ENCODE results near the gene MYO18A. TPM values are rescaled to one million over a fixed set of nuclear protein-coding genes. Genes with fewer than 3 reads are reported as not detected.

The MYO18A gene
- polyA plus RNA-seq, 3 donors from 2014 or later, result 1.5 to 32.5 (median 5.2) TPM

DNA sequence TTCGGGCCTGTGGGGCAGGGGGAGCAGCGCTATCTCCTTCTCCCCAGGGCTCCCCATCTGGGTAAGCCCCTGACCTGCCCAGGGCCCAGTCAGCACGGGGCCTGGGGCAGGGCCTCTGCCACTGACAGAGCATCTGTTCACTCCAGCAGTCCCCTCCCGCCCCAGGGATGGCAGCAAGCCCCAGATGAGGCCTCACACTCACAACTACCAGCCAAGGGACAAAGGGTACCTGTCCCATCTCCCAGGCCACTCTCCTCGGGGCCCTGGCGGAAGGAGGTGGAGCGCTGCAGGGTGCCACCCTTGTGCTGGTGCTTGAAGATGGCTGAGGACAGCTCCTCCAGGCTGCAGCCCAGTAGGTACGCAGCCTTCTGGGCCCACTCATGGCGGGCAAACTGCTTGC is 64.8 kb downstream of the MYO18A start:
- Mint-ChIP-seq H3K4me1 (peaks cover 5 to 8% of the 10 kb centered on the region in 2 donors), H3K27ac (no peak overlapping the region), H3K9me3 (no peaks in the 10 kb centered on the region), H3K27me3 (ENCODE audit: low read depth in 3 of 3) (no peaks in the 10 kb centered on the region), H3K36me3 (peaks cover 5 to 26% (median 10%) of the 10 kb centered on the region in 3 donors), H3K4me3 (no peak overlapping the region)
- DNase-seq, result no peak

DNA sequence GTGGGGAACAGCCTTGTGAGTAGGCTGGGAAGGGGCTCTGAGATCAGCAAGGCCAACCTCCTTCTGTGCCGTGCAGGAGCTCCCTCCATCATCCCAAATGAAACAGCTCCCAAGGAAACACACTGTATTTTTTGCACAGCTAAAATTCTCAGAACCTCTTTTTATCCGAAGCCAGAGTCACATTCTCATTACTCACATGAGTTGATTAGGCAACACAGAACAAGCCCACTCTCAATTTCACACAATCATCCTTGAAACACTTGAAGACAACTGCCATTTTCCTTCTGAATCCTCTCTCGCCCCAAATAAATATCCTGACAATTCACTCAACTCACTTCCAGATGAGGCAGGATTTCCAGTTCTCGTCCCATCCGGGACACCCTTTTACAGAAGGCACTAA is 66.1 kb downstream of the MYO18A start:
- no peaks in the 10 kb centered on the region for H3K9me3 Mint-ChIP-seq
- DNase-seq, result no peak
- peaks cover 5 to 8% of the 10 kb centered on the region in 2 donors for H3K4me1 Mint-ChIP-seq
- H3K27me3 Mint-ChIP-seq (ENCODE audit: low read depth in 3 of 3), result no peaks in the 10 kb centered on the region
- H3K36me3 Mint-ChIP-seq, result peaks cover 9 to 24% (median 10%) of the 10 kb centered on the region in 3 donors
- no peak overlapping the region for H3K4me3 Mint-ChIP-seq
- peak overlapping the region in 2 of 6 donors; percentile 8 to 46 for H3K27ac Mint-ChIP-seq

DNA sequence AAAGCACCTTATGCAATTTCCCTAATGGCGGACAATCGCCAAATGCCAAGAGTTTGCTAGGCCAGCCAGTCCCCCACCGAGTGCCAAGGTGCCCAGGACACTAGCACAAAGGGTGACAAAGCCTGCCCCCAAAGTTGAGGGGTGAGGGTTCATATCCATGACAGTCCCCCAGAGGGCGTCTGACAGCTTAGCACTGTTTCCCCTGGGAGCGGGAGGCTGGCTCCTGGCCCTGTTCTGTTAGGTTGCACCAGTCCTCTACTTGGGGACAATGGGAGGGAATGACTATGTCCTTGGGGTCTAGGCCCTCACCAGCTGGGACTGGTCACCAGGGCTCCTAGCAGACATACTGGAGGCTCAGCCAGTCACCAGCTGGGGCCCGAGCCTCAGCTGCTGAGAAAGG is 66.9 kb downstream of the MYO18A start:
- no peak overlapping the region for H3K4me3 Mint-ChIP-seq
- no peak for DNase-seq
- H3K4me1 Mint-ChIP-seq, result peaks cover 5 to 8% of the 10 kb centered on the region in 2 donors
- no peak overlapping the region for H3K27ac Mint-ChIP-seq
- H3K36me3 Mint-ChIP-seq, result peaks cover 6 to 28% (median 13%) of the 10 kb centered on the region in 3 donors
- H3K9me3 Mint-ChIP-seq, result no peaks in the 10 kb centered on the region
- no peaks in the 10 kb centered on the region for H3K27me3 Mint-ChIP-seq (ENCODE audit: low read depth in 3 of 3)

DNA sequence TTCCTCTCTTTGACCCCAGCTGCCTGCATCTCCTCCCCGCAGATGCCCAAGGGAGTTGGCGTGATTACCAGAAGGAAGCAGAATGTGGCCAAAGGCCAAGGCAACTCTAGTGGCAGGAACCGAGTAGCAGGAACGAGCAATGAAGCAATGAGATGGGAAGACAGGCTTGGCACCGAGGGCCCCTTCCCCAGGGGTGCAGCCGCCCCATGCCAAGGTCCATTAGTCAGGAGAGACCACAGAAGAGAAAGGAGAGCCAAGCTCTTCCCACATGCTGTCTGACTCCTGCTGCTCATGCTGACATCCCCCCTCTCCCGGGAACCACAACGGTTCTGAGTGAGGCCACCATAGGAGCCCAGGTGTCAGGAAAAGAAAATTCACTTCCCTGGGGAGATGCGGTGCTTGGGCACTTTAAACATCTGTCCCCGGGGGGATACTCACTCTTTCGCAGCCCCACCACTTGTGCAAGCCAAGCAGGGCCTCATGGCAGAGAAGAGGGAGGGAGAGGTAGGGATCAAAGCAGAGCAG is 67.4 kb downstream of the MYO18A start:
- peaks cover 6 to 32% (median 13%) of the 10 kb centered on the region in 3 donors for H3K36me3 Mint-ChIP-seq
- no peak for DNase-seq

DNA sequence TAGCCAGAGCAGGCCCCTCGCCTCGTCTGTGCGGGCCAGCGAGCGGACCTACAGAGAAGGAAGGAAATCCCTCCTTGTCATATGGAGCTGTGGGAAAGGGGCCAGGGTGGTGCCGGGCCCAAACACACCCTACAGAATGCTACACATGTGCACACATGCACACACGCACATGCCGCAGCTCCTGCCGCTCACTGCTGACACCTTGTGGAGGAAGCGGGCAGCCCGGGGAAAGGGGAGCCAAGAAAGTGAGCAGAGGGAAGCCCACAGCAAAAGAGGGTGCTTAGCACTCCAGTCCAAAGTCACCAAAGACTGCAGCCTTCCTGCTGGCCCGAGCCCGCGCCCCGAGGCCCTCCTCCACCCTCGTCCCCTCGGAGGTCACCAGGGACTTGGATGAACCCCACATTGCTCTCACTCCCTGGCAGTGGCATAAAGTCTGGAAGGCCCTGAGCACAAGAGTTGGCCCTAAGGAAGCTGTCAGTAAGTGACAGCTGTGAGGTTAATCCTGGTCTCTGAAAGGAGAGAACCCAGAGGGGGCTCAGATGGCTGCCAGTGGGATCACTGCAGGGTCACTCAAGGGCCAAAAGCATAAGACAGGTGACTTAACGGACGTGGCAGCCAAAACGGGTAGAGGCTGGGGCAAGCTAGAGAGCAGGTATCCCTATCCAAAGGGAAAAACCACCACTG is 68.2 kb downstream of the MYO18A start:
- peak; percentile 35 to 53 (median 38) for DNase-seq
- peaks cover 5 to 6% of the 10 kb centered on the region in 2 donors for H3K4me1 Mint-ChIP-seq
- H3K36me3 Mint-ChIP-seq, result peaks cover 6 to 32% (median 13%) of the 10 kb centered on the region in 3 donors
- H3K27ac Mint-ChIP-seq, result no peak overlapping the region
- H3K9me3 Mint-ChIP-seq, result no peaks in the 10 kb centered on the region
- peaks cover 0 to 3% (median 0%) of the 10 kb centered on the region in 3 donors for H3K27me3 Mint-ChIP-seq (ENCODE audit: low read depth in 3 of 3)
- no peak overlapping the region for H3K4me3 Mint-ChIP-seq

More for the DNA sequence above, 67.4 kb downstream of the MYO18A start:
- peaks cover 0 to 1% (median 0%) of the 10 kb centered on the region in 3 donors for H3K27me3 Mint-ChIP-seq (ENCODE audit: low read depth in 3 of 3)
- no peak overlapping the region for H3K4me3 Mint-ChIP-seq
- H3K9me3 Mint-ChIP-seq, result no peaks in the 10 kb centered on the region
- H3K27ac Mint-ChIP-seq, result no peak overlapping the region
- peaks cover 5 to 8% of the 10 kb centered on the region in 2 donors for H3K4me1 Mint-ChIP-seq

DNA sequence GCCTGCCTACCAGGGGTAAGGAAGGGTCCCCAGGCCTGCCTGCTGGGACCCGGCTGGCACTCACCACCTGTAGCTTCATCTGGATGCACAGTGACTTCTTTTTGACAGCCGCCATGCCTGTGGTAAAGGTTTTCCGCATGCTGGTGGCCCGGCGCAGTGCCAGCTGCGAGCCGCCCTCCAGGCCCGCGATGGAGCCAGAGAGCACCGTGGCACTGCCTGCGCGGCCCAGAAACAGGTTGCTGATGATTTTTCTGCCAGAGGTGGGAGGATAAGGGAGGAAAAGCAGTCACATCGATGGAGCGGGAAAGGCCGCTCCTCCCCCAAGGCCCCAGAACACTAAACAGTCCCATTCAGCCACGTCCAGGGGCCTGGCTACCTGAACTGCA is 69.8 kb downstream of the MYO18A start:
- no peak overlapping the region for H3K27ac Mint-ChIP-seq
- no peak overlapping the region for H3K4me3 Mint-ChIP-seq
- peaks cover 13 to 38% (median 19%) of the 10 kb centered on the region in 3 donors for H3K36me3 Mint-ChIP-seq
- no peaks in the 10 kb centered on the region for H3K4me1 Mint-ChIP-seq
- no peak for DNase-seq
- no peaks in the 10 kb centered on the region for H3K9me3 Mint-ChIP-seq
- H3K27me3 Mint-ChIP-seq (ENCODE audit: low read depth in 3 of 3), result peaks cover 0 to 3% (median 0%) of the 10 kb centered on the region in 3 donors

DNA sequence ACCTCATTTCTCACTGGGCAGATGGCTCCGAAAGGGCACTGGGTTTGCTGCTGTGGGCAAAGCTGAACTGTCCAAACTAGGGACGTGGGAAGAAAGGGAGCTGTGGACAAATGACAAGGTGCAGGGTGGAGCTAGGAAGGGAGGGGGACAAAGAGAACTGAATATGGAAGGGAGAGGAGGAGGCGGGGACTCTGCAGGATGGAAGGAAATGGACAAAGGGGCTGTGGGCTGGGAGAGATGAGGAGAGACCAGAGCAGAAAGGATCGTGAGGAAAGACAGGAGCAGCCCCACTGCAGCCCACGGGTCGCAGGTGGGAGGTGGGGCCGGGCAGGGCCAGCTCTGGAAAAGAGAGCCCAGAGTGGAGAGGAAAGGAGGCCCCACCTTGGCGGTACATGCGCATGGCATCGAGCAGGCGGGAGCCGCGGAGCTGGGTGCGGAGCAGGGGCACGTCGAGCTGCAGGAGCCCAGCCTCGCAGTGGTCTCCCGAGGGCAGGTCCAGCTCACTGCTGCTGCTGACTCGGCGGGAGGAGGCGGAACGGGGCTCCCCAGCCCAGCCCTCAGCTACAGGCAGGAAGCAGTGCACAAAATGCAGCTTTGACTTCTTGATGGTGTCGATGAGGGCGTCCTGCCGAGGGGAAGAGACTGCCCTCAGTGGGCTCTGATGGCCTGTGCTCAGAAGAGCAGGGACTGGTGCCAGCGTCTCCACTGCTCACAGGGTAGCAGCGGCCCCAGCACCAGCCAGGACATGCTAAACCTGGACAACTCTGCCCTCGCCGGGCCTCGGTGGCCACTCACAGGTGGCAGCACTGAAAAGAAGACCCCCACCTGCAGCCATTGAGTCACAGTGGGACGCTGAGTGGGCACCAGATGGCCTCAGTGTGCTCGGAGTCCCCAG is 70.5 kb downstream of the MYO18A start:
- peak overlapping the region in 1 of 6 donors; percentile 63 for H3K27ac Mint-ChIP-seq
- no peak for DNase-seq
- no peaks in the 10 kb centered on the region for H3K9me3 Mint-ChIP-seq
- H3K4me3 Mint-ChIP-seq, result no peak overlapping the region
- no peaks in the 10 kb centered on the region for H3K4me1 Mint-ChIP-seq
- peaks cover 0 to 3% (median 0%) of the 10 kb centered on the region in 3 donors for H3K27me3 Mint-ChIP-seq (ENCODE audit: low read depth in 3 of 3)
- H3K36me3 Mint-ChIP-seq, result peaks cover 16 to 42% (median 21%) of the 10 kb centered on the region in 3 donors

DNA sequence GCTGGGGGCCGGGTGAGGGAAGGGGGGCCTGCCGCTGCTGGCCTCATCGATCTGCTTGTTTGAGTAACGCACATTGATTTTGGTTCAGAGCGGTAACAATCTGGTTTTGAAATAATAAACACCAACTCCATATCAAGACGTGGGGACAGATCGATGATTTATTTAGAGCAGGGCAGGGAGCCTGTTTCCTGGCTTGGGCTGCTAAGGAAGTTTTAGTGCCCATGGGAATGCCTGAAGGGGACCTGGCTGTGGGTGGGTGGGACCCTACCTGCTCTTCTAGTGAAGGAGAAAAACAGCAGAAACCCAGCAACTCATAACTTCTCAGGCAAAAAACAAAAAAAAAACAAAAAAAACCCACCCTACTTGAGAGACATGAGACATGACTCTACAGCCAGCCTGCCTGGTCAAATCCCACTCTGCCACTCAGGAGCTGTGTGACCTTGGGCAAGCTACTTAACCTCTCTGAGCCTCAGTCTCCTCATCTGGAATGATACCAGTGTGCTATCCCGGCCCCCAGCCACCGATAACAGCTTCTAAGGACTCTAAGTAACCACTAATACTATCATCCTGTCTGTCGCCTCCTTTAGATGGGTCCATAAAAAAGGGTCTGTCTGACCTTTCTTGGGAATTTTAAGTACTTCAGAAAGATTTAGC is 71.2 kb downstream of the MYO18A start:
- H3K4me3 Mint-ChIP-seq, result no peak overlapping the region
- H3K36me3 Mint-ChIP-seq, result peaks cover 17 to 43% (median 24%) of the 10 kb centered on the region in 3 donors
- no peaks in the 10 kb centered on the region for H3K4me1 Mint-ChIP-seq
- DNase-seq, result no peak
- peaks cover 0 to 3% (median 0%) of the 10 kb centered on the region in 3 donors for H3K27me3 Mint-ChIP-seq (ENCODE audit: low read depth in 3 of 3)
- H3K9me3 Mint-ChIP-seq, result no peaks in the 10 kb centered on the region
- peak overlapping the region in 3 of 6 donors; percentile 16 to 63 (median 44) for H3K27ac Mint-ChIP-seq

DNA sequence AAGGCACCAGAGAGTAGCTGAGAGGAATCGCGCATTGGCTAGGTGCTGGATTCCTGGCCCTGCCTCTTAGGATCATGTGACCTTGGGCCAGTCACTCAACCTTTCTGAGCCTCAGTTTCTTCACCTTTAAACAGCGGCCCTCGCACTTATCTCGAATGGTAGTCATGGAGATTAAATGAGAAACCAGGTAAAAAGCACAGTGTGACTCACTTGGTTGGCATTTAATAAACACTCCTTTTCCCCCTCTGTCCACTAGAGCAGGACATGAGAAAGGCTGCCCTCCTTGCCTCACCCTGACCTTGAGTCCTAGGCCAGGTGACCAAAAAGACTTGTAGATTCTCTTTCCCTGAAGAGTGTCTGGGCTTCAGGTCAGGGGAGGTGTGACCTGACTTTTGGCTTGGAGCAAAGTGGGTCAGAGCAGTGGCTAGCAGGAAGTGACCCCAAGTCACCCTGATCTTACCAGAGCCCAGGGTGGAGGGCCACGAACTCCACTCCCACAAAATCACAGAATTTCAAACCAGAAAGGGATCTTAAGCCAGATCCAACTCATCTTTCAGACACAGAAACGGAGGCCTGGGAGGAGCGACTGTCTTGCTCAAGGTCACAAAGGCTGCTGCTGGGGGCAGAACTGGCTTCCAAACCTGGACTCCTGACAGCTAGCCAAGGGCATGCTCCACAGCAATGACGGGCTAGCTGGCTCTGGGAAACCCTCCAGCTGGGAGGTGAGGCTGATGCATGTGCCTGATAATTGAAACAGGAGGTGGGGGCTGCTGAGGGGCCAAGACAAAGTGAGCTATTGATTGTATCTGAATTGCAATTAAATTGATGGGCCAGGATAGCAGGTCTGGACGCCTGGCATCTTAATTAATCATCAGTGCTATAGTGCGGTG is 72.0 kb downstream of the MYO18A start:
- H3K4me3 Mint-ChIP-seq, result no peak overlapping the region
- H3K27me3 Mint-ChIP-seq (ENCODE audit: low read depth in 3 of 3), result peaks cover 0 to 5% (median 0%) of the 10 kb centered on the region in 3 donors
- H3K4me1 Mint-ChIP-seq, result no peaks in the 10 kb centered on the region
- no peak for DNase-seq
- peaks cover 20 to 43% (median 28%) of the 10 kb centered on the region in 3 donors for H3K36me3 Mint-ChIP-seq
- H3K27ac Mint-ChIP-seq, result peak overlapping the region in 3 of 6 donors; percentile 19 to 63 (median 44)
- no peaks in the 10 kb centered on the region for H3K9me3 Mint-ChIP-seq

DNA sequence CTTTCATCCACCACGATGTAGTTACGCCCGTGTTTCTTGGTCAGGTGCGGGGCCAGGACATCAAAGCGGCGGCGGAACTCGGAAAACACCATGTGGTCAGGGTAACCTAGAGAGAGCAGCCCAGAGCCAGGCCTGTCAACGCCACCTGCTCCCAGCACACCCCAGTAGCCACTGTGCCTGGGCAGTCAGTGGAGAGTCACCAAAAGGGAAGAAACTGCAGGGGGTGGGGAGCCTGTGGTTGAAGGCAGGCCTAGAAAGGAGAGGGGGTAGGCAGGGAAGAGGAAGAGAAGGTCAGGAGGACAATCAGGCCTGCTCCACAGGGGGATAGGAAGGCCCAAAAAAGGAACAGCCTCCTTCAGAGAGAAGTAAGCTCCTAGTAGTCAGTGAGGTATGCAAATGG is 73.1 kb downstream of the MYO18A start:
- Mint-ChIP-seq H3K36me3 (peaks cover 24 to 44% (median 31%) of the 10 kb centered on the region in 3 donors), H3K4me1 (no peaks in the 10 kb centered on the region), H3K4me3 (no peak overlapping the region), H3K9me3 (no peaks in the 10 kb centered on the region), H3K27ac (peak overlapping the region in 1 of 6 donors; percentile 56), H3K27me3 (ENCODE audit: low read depth in 3 of 3) (peaks cover 0 to 5% (median 0%) of the 10 kb centered on the region in 3 donors)
- DNase-seq, result no peak

DNA sequence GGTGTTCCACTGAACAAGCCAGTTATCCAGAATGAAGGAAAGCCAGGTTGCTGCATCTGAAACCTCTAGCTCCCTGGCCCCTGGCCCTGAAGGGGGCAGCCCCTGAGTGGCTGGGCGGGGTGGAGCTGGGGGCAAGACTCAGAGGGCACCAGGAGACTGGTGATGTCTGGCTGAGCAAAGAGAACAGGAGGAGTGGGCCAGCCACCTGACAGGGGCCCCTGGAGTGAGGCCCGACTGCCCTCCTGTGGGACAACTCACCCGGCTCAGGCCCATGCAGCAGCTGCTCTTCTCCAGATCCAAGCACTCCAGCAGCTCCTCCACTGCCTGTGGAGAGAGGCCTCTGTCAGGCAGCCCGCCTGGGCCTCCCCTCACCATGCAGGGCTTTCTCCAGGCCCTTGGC is 76.9 kb downstream of the MYO18A start:
- DNase-seq, result no peak
- H3K9me3 Mint-ChIP-seq, result no peaks in the 10 kb centered on the region
- no peaks in the 10 kb centered on the region for H3K4me1 Mint-ChIP-seq
- H3K36me3 Mint-ChIP-seq, result peaks cover 23 to 24% (median 24%) of the 10 kb centered on the region in 3 donors
- peaks cover 0 to 5% (median 0%) of the 10 kb centered on the region in 3 donors for H3K27me3 Mint-ChIP-seq (ENCODE audit: low read depth in 3 of 3)
- no peak overlapping the region for H3K4me3 Mint-ChIP-seq
- H3K27ac Mint-ChIP-seq, result no peak overlapping the region

DNA sequence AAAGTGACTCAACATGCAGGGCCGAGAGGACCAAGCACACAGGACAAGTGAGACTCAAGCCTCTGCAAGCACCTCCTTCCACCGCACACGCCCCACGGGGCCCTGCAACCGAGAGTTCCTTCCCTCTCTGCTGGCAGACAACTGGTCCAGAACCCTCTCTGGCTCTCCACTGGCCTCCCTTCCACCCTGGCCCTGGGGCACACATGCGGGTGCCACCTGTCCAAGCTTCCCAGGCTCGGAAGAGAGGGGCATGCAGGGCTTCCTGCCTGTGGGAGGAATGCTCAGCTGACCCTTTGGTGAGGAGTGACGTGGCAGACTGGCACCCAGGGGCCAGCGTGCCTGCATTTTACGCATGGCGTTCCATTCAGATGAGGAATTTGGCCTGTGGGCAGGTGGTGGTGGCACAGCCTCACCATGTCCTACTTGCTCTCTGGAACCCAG is 77.4 kb downstream of the MYO18A start:
- Mint-ChIP-seq H3K4me1 (no peaks in the 10 kb centered on the region), H3K9me3 (no peaks in the 10 kb centered on the region), H3K36me3 (peaks cover 23 to 24% (median 24%) of the 10 kb centered on the region in 3 donors), H3K27me3 (ENCODE audit: low read depth in 3 of 3) (peaks cover 0 to 4% (median 0%) of the 10 kb centered on the region in 3 donors), H3K27ac (peak overlapping the region in 3 of 6 donors; percentile 2 to 79 (median 54)), H3K4me3 (no peak overlapping the region)
- DNase-seq, result no peak
